HepG2 (cell line): ENCODE measurements around the gene DQX1. TPM values are rescaled to one million over a fixed set of nuclear protein-coding genes. Genes with fewer than 3 reads are reported as not detected.
A peak's percentile ranks its signal among the peaks of the same experiment; 100 is the strongest.

Experiments
- DPF2 ChIP-seq: sonication (generic); formaldehyde crosslinking; IDR thresholded peaks from 2 replicates; pipeline ENCODE4 v1.4.0; 2020; ENCODE audit warnings: mild to moderate bottlenecking, low read depth, missing genetic modification reagents, borderline replicate concordance
- KIAA2018 ChIP-seq: sonication (generic); formaldehyde crosslinking; IDR thresholded peaks from 2 replicates; pipeline ENCODE4 v1.5.0; 2020; ENCODE audit warnings: mild to moderate bottlenecking, missing genetic modification reagents, borderline replicate concordance
- NONO ChIP-seq, 2 experiments: fragments of 450-650 bp in 1 of 2; sonication (generic) in 1 of 2; formaldehyde crosslinking in 1 of 2; IDR thresholded peaks in 1 of 2; conservative IDR thresholded peaks in 1 of 2; 2 replicates each; pipeline versions ENCODE4 v1.6.1 to v1.8.0; 2017 to 2022; ENCODE audit warnings: mild to moderate bottlenecking in 1 of 2, missing genetic modification reagents in 1 of 2, moderate library complexity in 1 of 2
- PHF21A ChIP-seq: sonication (generic); formaldehyde crosslinking; IDR thresholded peaks from 2 replicates; pipeline ENCODE4 v1.5.0; 2020; ENCODE audit warnings: mild to moderate bottlenecking, missing genetic modification reagents
- PHF5A ChIP-seq: IDR thresholded peaks from one replicate; pipeline ENCODE4 v1.6.1; 2018; ENCODE audit warnings: low read depth, missing genetic modification reagents; ENCODE audit not compliant: unreplicated experiment
- ZBTB7A ChIP-seq: sonication (generic); formaldehyde crosslinking; IDR thresholded peaks from 2 replicates; pipeline ENCODE4 v1.8.0; 2022; ENCODE audit warnings: mild to moderate bottlenecking, missing genetic modification reagents
- ZMAT3 ChIP-seq: sonication (generic); formaldehyde crosslinking; conservative IDR thresholded peaks from 2 replicates; pipeline ENCODE4 v1.7.0; 2021; ENCODE audit warnings: missing genetic modification reagents
- ZNF609 ChIP-seq: sonication (generic); formaldehyde crosslinking; IDR thresholded peaks from 2 replicates; pipeline ENCODE4 v1.4.0; 2020; ENCODE audit warnings: mild to moderate bottlenecking, missing genetic modification reagents, borderline replicate concordance
- polyA plus RNA-seq, 8 experiments: library from polyadenylated mRNA; depleted of rRNA in 3 of 8; stranded (reverse) in 7 of 8; unstranded in 1 of 8; fragments of >200 nt; fragmentation: Illumina TruSeq in 4 of 8; extraction: Trizol in 4 of 8; gene quantifications; 2 replicates each; pipeline versions ENCODE4 v1.2.1 to v1.2.3, GENCODE V29; 2011 to 2016; ENCODE audit warnings: low read depth in 4 of 8, missing spikeins in 1 of 8, mixed read lengths in 1 of 8; ENCODE audit not compliant: insufficient read depth in 1 of 8
- total RNA-seq, 5 experiments: library from RNA; depleted of rRNA; stranded (reverse); fragments of >200 nt; fragmentation: Illumina TruSeq; extraction: Trizol; gene quantifications; 2 replicates each; pipeline ENCODE4 v1.2.3, GENCODE V29; 2016; ENCODE audit warnings: low read depth in 1 of 5

DQX1 gene
- total and polyA plus RNA-seq, 2 of the 13 experiments (the other 11 are each of a cell fraction or from before 2014, with no cell fraction given), result 27.6 to 89.8 TPM

GRCh38 chr2:74507145-74507925 is 18.7 kb downstream of the DQX1 start, which contains the start of gene PCGF1 (continued):
- TF ChIP-seq KIAA2018 (CRISPR knock-in tag), result peak; percentile 98
- TF ChIP-seq ZMAT3, result peak; percentile 36; the same call in 1 of the 2 replicates
- peak; percentile 90 for TF ChIP-seq ZBTB7A (CRISPR knock-in tag)
- peak; percentile 25 for TF ChIP-seq PHF5A (CRISPR knock-in tag)
- peak; percentile 49 for TF ChIP-seq PHF21A
- TF ChIP-seq DPF2, result 0 out of 2 replicates have a peak, but pooled peaks have one; percentile 48
- TF ChIP-seq ZNF609 (CRISPR knock-in tag), result no peak; the same call in 1 of the 2 replicates
- TF ChIP-seq NONO (IDR thresholded peaks at IDR 0.05), result no peak
- peak; percentile 98 for TF ChIP-seq NONO (CRISPR knock-in tag; conservative IDR thresholded peaks at IDR 0.05)
